OCI-M2 (cell line): Measurements from ENCODE around the gene TNRC6B.
"Not testable (repeated sequence)": the region's sequence is repeated elsewhere in the genome, so short reads cannot be mapped to it uniquely, and the experiment has no call there.

ENCODE experiments used
- DNase-seq: peaks from one replicate; lab custom pipeline; 2025; ENCODE audit not compliant: unreplicated experiment; lab: John Stamatoyannopoulos, UW

The TNRC6B gene

DNA sequence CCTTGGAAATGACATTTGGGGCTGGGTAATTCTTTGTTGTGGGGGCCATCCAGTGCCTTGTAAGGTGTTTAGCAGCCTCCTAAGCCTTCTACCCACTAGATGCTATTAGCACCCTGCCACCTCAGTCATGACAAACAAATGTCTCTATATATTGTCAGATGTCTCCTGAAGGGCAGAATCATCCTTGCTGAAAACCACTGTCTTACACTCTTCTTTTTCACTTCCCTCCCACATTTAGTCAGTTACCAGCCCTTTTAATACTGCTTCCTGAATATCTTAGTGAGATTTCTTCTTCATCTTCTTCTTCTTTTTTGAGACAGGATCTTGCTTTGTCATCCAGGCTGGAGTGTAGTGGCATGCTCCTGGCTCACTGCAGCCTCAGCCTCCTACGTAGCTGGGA is 33.1 kb downstream of the TNRC6B start:
- DNase-seq, result no peak

DNA sequence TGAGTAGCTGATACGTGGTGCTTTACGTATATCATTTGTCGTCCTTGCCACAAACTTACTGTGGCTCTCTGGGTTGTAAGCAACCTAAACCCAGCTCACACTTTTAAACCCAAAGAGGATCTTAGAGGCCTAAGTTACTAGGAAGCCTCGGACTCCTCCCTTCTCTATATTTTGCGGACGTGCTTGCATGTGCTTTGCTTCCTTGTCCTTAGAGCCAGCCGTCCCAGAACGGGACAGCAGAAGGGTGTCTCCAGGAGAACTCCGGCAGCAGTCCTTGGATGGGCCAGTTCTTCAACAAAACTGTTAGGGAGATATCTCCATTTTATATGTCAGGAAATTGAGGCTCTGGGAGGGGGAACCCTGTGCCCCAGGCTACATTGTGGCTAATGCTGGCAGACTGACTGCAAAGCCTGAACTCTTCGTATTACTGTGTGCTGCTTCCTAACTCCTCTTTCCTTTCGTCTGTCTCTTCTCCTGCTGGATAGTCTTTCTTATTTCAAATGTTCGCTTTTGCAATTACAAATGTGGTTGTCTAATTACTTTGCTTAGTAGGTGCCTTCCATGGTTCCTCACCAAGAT is 33.8 kb downstream of the TNRC6B start:
- DNase-seq, result no peak

DNA sequence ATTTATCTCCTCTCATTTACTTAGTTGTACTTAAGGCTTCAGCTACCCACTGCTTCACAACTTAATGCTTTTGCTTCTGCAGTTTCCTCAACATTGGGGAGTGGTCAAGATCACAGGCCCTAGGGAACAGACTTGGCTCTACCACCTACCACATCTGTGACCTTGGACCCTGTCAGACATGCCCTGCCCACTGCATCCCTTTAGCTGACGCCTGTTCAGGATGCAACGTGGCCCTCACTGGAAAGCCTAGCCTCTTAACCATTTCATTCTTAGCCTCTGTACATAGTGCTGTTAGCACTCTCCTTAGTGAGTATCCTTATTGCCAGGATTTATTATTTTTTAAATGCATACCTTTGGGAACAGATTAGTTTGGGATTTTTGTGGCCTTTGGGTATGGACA is 34.4 kb downstream of the TNRC6B start:
- DNase-seq, result no peak

DNA sequence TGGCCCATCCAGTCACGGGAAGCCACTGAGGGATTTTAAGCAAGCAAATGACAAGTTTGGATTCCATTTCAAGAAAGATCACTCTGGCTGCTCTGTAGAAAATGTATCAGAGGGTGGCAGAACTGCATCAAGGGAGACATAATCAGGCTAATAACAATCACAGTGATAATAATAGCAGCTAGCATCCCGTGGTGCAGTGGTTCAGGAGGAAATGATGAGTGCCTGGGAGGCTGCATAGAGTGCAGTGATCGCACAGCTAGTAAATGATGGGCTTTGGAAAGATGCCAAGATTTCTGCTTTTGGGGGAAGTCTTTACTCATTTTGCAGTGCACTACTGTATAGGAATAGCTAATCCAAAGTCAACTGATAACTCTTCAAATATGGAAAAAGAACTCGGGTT is 35.8 kb downstream of the TNRC6B start:
- no peak for DNase-seq

DNA sequence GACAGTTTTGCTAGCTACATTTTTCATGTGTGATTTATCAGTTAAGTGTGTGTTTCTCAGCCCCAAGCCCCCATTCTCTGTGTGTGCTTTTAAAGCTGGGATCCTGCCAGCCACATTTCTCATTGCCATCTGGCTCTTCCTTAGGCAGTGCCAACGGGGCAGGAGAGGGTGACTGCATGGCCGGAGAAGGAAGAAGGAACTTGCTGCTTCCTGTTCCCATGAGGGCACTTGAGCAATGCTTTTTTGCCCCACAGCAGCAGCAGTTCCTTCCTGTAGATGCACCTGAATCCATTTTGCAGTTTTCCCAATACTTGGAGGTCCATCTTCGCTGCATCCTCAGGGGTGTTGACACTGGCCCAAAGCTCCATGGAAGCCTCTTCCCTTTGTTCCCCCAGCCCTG is 37.5 kb downstream of the TNRC6B start:
- no peak for DNase-seq

DNA sequence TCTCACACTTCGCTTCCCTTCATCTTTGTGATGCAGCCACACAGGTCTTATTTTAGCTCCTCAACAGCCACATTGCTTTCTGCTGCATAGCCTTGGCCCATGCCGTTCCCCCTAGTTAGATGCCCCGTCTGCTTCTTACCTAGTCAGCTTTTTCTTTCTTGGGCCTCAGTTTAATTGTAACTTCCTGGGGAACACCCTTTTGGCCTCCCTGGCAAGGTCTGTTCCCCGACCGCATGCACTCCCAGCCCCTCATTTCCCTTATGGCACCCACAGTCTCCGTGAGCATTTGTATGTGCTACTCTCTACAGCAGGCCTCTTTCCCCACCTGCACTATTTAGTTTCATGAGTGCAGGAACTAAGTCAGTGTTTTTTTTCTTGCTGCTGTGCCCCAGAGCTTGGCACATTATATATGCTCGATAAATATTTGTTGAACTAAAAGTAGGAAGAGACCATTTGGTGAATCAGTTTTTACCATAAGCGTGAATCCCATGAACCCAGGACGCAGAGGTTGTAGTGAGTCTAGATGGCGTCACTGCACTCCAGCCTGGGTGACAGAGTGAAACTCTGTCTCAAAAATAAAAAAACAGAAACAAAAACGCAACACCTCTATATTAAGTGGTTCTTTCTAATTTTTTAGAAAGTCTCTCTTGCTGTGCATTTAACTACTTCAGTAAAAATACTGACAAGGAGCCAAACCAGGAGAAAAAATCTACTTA is 38.5 kb downstream of the TNRC6B start:
- no peak for DNase-seq

DNA sequence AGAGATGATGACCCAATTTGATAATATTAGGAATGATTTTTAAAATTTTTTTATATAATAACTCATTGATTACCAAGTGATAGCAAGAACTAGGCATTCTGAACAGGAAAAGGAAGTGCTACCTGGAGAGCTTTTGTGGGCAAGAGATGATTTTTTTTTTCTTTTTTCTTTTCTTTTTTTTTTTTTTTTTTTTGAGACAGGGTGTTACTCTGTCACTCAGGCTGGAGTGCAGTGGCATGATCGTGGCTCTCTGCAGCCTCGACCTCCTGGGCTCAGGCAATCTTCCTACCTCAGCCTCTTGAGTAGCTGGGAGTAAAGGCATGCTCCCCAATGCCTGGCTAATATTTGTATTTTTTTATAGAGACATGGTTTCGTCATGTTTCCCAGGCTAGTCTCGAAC is 40.4 kb downstream of the TNRC6B start:
- DNase-seq, result no peak

DNA sequence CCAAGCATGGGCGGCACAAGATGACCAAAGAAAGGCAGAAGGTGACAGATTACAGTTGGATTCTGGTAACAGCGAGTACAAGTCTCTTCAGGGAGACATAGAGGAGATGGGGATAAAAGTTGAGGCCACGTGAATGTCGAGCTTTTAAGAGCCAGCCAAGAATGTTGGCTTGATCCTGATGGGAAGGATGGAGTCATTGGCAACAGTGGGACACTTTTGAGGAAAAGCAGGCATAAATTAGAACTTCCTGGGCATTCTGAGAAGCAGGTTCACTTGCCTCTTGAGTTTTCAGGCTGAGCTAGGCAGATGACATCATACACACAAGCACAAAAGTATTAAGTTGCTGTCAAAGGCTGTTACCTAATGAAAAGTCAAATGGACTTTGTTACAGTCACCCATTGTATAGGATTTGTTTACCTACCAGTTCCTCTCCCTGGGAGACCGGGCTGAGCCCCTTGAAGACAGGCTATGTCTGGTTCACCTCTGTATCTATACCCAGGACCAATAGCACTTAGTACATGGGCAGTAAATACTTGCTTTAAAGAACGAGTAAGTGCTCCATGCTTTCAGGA is 41.1 kb downstream of the TNRC6B start:
- no peak for DNase-seq

DNA sequence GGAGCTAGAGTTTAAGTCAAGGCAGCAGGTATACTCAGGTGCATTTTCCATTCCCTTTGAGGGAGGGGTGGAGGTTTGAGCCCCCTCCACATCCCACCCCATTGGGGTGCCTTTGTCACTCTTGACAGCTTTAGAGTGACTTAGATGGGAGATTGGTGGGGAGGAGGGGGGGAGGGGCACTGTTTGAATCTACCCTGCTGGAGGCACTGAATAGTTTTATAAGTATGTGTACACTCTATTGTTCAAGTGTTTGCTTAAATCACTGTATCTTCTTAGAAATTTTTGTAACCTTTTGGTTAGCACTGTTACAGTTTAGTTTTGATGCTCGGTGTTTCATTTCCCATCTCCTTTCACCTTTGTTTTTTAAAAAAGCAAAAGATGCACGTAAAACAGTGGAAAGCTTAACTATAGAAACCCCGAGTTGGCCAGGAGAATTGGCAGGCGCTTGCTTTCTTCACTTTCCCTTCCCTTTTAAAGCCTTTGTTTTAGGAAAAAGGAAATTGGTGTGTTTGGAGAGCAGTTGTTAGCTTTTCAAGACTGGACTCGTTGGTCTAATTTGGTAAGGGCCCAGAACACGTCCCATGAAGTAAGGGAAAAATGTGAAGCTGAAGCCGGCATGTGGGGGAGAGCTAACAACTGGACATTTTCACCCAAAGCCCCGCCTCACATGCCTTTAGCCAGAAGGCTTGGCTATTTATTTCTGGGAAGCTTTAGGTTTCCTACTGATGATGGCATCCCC is 42.8 kb downstream of the TNRC6B start:
- DNase-seq, result no peak

DNA sequence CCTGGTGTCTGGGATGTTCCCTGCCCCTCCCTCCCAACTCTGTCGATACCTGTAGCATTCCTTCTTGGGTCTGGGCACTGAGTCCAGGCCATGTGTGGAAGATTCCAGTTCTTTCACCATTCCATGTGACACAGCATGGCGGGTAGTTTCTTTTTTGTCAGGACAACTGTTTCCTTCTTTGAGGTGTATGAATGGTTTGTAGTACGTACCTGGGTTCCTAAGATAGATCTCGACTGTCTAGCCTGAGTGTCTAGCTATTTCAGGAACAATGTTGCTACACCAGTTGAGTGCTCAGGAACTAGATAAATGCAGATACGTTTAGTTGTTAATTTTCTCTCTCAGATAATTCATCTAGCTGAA is 43.3 kb downstream of the TNRC6B start:
- no peak for DNase-seq

DNA sequence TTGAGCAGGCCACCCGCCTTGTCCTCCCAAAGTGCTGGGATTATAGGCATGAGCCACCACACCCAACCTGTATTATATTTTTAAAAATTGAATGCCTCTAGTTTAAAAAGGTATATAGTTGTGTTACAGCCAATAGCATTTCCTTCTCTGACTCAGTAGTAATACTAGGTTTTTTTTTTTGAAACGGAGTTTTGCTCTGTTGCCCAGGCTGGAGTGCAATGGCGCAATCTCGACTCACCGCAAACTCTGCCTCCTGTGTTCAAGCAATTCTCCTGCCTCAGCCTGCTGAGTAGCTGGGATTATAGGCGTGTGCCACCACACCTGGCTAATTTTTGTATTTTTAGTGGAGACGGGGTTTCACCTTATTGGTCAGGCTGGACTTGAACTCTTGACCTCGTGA is 45.3 kb downstream of the TNRC6B start:
- not testable (repeated sequence) for DNase-seq

DNA sequence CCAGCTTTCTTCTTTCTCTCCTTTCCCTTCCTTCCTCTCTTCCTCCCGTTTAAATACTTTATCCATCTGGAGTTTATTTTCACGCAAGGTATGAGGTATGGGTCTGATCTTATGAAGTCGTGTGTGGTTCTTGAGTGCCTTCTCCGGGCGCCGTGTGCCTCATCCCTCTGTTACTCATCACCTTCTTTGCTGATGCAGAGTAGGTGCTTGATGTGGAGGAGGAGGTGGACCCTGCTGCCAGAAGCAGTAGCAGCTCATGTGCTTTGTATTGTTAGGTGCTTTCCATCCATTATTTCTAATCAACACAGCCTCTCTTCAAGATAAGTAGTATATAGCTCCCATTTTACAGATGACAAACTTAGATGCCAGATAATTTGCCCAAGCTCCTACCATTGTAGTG is 47.0 kb downstream of the TNRC6B start:
- DNase-seq, result no peak

DNA sequence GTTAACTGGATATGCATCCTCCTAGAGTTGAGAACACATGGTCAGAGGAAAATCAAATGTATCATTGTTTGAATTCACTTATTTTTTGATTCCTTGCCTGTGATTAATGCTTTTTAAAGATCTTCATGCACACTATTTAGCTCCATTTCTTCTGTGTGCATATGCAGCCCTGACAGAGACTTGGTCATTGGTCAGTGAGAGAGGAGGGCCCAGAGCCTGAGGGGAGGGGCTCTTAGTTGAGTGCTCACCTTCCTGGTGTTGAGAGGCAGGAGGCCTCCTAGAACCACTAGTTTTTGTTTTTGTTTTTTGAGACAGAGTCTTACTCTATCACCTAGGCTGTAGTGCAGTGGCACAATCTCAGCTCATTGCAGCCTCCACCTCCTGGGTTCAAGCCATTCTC is 48.9 kb downstream of the TNRC6B start:
- no peak for DNase-seq

DNA sequence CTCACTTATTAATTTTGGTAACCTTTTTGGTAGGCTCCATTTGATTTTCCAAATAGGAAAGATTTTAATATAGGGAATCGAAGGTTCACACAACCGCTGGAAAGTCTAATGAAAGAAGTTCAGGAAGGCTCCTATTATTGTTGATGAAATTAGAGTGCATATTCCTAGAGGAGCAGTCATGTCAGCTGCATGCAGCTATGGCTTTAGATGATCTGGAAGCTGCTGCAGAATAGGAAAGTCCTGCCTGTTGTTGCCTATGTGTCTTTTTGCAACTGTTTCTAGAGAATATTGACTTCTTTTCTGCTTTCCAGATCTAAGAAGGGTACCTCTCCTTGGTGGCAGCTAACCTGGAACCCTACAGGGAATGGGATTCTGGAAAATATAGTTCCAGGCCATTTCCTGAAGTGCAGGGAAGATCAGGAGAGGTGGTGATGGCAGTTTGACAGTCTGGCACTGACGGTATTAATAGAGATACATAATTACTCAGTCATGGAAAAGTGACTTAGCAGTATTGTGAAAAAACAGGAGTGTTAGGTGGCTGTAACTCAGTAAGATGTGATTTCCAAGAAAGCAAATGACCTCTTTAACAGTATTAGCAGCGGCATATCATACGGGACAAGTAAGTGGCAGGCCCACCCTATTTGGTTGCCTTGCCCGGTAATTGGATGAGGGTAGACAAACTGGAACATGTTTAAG is 54.0 kb downstream of the TNRC6B start:
- DNase-seq, result no peak

DNA sequence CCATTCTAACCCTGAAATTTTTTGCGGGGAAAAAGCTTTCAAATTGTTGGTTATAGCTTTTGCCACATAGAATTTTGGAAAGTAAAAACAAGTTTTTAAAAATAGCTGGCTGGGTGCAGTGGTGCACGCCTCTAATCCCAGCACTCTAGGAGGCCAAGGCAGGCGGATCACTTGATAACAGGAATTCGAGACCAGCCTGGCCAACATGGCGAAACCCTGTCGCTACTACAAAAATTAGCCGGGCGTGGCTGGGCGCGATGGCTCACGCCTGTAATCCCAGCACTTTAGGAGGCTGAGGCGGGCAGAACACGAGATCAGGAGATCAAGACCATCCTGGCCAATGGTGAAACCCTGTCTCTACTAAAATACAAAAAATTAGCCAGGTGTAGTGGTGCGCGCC is 54.9 kb downstream of the TNRC6B start:
- no peak for DNase-seq

DNA sequence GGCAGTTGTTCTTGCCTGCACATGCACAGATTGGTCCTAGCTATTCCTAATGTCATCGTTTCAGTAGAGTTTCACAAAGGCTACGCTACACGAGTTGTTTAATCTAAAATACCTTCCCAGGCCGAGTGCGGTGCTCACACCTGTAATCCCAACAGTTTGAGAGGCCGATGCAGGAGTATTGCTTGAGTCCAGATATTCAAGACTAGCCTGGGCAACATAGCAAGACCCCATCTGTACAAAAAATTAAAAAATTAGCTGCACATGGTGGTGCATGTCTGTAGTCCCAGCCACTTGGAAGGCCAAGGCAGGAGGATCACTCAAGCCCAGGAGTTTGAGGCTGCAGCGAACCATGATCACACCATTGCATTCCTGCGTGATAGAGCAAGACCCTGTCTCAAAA is 56.2 kb downstream of the TNRC6B start:
- DNase-seq, result no peak

DNA sequence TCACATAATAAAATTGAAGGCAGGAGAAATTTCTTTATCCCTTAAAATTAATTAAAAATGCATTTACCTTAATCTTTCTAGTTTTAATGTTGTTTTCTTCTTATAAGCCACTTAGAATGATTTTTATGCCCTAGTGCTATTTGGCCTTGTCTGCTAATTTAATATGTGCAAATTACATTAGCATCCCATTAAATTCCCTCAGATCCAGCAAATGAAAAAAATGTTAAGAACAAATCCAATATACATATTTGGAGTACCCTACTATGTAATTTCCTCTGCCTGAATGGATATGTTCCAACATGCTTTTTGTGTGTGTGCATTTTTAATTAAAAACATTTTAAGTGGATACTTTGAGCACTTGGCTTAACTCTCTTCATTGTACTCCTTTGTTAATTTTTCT is 56.9 kb downstream of the TNRC6B start:
- DNase-seq, result no peak

DNA sequence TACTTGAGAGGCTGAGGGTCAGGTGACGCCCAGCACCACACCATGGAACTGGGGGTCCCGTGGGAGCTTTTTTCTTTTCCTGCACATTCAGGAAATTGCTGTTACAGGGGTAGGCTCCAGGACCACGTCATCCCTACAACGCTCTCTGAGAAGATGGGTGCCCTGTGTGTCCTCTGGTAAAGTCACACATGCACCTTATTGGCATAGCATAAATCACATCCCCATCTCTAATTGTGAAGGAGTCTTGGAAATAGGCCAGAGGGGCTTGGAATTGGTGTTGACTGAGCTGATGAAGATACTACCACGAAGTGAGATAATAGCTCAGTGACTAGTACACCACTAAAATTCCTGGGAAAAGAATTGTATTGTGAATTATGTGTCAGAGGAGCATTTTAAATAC is 57.6 kb downstream of the TNRC6B start:
- no peak for DNase-seq

DNA sequence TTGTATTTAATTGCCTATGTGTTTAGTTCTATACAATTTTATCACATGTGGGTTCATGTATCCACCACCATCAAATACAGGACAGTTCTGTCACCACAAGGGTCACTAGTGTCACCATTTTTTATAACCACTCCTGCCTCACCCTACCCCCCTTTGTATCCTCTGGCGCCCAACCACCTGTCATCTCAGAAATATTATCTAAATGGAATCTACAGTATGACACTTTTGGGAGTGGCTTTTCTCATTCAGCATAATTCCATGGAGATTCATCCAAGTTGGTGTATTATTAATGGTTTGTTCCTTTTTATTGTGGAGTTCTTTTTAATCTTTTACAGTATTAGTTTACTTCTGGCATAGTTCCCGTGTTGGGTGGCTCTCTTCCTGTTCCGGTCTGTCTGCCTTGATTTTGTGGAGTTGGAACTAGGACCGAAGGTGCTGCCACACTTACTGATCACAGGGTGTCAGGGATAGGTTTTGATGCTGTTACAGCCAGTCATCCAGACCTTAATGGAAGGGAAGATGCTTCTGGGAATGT is 58.5 kb downstream of the TNRC6B start:
- DNase-seq, result no peak

DNA sequence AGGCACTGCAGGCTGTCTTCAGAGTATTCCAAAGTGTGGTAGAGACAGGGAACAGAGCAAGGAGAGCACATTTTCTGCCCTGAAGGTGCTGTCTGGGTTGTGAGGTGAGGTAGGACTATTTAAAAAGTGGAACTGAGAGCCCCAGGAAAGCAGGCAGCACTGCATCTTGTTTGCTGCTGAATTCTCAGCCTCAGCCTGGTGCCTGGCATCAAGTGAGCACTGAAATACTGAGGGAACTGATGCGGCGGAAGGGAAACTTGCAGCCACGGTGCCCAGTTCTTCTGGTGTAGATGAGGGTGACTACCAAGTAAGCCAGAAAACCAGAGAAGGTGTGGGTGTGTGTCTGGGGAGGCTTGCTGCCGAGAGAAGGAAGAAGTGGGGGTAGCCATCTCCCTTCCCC is 59.5 kb downstream of the TNRC6B start:
- DNase-seq, result no peak

DNA sequence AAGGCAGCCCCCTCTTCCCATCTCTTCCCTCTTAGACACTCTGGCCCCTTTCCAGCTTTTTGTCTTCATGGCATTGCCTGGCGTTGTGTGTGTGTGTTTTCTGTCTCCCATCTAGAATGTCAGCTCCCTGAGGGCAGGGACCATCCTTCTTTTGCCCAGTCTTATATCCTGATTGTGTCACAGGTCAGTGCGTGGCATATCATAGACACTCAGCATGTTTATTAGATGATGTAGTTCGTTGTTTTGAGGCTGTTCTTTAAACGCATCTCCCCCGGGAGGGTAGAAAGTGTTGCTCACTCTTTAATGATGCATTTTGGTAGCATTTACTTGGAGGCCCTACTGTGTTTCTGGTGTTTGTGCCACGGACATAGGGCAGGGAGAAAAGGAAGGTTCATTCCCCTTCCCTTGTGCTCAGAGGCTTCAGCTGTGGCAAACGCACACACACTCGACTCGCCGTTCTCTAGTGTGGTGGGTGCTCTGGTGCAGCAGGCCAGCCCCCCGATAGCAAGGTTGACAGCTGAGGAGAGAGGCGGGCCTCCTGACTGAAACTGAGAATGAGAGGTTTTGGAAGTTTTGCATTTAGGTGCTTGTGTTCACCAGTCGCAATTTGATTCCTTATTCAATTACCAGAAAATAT is 60.2 kb downstream of the TNRC6B start:
- no peak for DNase-seq
